22Rv1 (cell line): ENCODE data around the gene EID1.

Experiments used
- H3K27ac ChIP-seq: fragments of 450-650 bp; 2 replicates; pipeline ENCODE4 v1.5.1; 2017
- ZFX ChIP-seq: fragments of 450-650 bp; IDR thresholded peaks from 2 replicates; pipeline ENCODE4 v1.6.1; 2017; ENCODE audit warnings: antibody characterized with exemption, borderline replicate concordance
- TF ChIP-seq, protein P1 (sequence below): fragments of 450-650 bp; IDR thresholded peaks from 2 replicates; pipeline ENCODE4 v1.5.1; 2017; ENCODE audit warnings: mild to moderate bottlenecking

EID1 gene, protein sequence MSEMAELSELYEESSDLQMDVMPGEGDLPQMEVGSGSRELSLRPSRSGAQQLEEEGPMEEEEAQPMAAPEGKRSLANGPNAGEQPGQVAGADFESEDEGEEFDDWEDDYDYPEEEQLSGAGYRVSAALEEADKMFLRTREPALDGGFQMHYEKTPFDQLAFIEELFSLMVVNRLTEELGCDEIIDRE

DNA sequence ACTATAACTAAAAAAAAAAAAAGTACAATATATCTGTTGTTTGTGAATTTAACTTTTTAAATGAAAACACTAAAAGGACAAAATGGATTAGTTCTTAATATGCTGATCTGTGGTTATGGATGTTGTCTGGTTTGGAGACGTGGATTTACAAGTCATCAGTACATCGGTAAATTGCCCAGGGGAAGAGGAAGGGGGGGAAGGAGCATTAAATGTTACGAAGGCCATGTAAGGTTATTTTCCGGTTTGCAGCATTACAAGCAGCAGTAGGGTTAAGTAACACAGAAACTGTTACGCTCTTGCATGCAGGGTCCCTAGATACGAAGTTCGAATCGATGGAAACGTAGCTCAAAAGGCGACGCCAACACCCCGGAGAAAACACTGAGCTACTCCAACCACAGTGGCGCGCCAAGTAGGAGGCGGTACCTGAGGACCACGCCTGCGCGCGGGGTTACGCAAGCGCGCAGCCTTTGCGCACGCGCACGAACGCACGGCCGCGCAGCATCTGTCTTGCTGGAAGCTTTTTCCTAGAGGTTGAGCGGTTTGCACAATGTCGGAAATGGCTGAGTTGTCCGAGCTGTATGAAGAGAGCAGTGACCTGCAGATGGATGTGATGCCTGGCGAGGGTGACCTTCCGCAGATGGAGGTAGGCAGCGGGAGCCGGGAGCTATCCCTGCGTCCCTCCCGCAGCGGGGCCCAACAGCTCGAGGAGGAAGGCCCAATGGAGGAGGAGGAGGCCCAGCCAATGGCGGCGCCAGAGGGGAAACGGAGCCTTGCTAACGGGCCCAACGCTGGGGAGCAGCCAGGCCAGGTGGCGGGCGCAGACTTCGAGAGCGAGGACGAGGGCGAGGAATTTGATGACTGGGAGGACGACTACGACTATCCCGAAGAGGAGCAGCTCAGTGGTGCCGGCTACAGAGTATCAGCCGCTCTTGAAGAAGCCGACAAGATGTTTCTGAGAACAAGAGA lies at the start of gene EID1:
Gene EID1 (plus strand): TSS at position 505 of the 966 bp plus-strand sequence. CDS start 43 bp downstream, at position 548.
- H3K27ac ChIP-seq, result peak within 1 kb of the TSS; percentile 78

DNA sequence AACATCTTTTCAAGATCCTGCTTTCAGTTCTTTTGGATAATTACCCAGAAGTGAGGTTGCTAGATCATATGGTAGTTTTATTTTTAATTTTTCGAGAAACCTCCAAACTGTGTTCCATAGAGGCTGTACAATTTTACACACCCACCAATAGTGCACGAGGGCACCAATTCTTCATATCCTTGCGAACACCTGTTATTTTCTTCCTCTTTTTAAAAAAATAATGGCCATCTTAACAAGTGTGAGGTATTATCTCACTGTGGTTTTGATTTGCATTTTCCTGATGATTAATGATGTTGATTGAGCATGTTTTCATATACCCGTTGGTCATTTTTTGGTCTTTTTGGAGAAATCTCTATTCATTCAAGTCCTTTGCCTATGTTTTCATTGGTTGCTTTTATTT lies 49.5 kb upstream of the EID1 start:
- TF ChIP-seq ZFX, result no peak
- TF ChIP-seq, protein P1, sequence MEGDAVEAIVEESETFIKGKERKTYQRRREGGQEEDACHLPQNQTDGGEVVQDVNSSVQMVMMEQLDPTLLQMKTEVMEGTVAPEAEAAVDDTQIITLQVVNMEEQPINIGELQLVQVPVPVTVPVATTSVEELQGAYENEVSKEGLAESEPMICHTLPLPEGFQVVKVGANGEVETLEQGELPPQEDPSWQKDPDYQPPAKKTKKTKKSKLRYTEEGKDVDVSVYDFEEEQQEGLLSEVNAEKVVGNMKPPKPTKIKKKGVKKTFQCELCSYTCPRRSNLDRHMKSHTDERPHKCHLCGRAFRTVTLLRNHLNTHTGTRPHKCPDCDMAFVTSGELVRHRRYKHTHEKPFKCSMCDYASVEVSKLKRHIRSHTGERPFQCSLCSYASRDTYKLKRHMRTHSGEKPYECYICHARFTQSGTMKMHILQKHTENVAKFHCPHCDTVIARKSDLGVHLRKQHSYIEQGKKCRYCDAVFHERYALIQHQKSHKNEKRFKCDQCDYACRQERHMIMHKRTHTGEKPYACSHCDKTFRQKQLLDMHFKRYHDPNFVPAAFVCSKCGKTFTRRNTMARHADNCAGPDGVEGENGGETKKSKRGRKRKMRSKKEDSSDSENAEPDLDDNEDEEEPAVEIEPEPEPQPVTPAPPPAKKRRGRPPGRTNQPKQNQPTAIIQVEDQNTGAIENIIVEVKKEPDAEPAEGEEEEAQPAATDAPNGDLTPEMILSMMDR, result no peak
- no peak overlapping the region for H3K27ac ChIP-seq

More for the DNA sequence above, at the start of gene EID1:
- no peak for TF ChIP-seq ZFX
- TF ChIP-seq, protein P1, result no peak; the same call in 1 of the 2 replicates

DNA sequence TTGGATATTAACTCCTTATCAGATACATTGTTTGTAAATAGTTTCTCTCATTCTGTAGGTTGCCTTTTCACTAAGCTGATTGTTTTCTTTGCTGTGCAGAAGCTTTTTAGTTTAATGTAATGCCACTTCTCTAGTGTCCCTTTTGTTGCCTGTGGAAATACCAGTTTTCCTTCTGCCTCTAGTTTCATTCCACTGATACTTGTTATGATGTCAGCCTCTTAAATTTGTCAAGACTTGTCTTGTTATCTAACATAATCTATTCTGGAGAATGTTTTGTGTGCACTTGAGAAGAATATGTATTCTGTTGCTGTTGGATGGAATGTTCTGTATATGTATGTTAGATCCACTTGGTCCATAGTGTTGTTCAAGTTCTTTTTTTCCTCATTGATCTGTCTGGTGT lies 49.0 kb upstream of the EID1 start:
- no peak overlapping the region for H3K27ac ChIP-seq
- TF ChIP-seq, protein P1, result no peak
- no peak for TF ChIP-seq ZFX

DNA sequence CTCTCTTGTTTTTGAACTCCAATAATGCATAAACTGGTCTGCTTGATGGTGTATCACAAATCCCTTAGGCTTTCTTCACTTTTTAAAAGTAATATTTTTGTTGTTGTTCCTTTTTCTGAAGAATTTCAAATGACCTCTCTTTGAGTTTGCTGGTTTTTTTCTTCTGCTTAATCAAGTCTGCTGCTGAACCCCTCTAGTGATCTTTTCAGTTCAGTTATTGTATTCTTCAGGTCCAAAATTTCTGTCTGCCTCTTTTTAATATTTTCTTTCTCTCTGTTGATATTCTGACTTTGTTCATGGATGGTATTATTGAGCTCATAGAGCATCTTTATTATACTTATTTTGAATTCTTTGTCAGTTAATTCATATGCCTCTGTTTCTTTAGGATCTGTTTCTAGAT lies 45.3 kb upstream of the EID1 start:
- TF ChIP-seq, protein P1, result no peak
- no peak for TF ChIP-seq ZFX

DNA sequence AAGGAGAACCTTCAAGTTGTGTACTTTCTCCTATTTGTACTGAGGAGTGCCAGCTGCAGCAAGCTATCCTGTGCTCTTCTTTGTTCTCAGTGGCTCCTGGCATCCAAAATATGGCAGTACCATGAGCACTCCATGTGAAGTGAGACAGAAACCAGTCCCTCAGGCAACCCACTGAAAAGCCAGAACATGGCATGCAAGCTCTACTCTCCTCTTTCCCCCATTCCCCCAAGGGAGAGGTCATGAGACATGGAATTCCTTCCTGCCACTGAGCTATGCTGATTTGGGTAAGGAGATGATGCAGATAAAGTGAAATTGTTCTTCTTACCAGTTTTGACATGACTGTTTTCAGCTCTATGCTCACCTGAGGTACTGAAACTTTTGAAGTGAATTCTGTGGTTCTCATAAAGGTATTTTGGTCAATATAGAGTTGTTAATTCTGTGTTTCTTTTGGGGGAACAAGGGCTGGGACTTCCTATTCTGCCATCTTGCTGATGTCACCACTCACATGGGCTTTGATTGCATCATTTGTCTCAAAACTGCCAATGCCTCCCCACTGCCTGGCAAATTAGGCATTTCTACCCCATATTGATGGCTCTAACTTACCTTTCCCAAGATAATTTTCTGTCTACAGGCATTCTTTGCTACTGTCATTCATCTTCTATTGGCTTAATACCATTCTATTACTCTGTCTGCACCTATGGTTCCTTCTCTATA lies 44.3 kb upstream of the EID1 start:
- TF ChIP-seq, protein P1, result no peak
- no peak for TF ChIP-seq ZFX
- no peak overlapping the region for H3K27ac ChIP-seq

More for the DNA sequence above, 45.3 kb upstream of the EID1 start:
- H3K27ac ChIP-seq, result no peak overlapping the region

DNA sequence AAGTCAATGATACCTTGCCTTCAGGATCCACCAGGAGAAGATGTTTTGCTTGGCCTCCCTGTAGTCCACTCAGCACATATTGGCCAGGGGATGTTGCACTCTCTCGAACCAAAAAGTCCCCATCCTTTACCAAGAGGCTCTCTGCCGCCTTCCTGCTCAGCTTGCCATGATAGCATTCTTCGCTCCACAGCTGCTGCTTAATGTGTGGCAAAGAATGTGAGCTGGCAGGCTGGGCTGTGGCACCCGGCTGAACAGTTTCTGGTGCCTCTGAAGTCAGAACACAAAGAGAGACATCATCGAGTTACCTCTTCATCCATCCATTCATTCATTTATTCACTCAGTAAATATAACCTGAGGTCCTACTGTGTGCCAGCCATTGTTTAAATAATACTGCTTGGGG lies 43.2 kb upstream of the EID1 start:
- no peak overlapping the region for H3K27ac ChIP-seq
- no peak for TF ChIP-seq ZFX
- TF ChIP-seq, protein P1, result no peak
